Neural cell (in vitro differentiated cells): ENCODE measurements around the gene CXCL16. TPM values are rescaled to one million over a fixed set of nuclear protein-coding genes. Genes with fewer than 3 reads are reported as not detected.

Experiments used
- H2AFZ ChIP-seq: fragments of 200-600, 300-800 bp; sonication (generic), shearing (Covaris generic); 2 replicates; pipeline ENCODE4 v1.6.0; 2014; ENCODE audit warnings: low read depth, mild to moderate bottlenecking, antibody characterized with exemption, low read length, moderate library complexity
- H3F3A ChIP-seq: fragments of 200-600 bp; shearing (Covaris generic); 2 replicates; pipeline ENCODE4 v1.6.1; 2016; ENCODE audit warnings: mild to moderate bottlenecking, moderate library complexity, mixed read lengths, antibody characterized with exemption, low read length; ENCODE audit not compliant: insufficient read depth, poor library complexity, severe bottlenecking
- H3K27ac ChIP-seq: fragments of 200-600, 300-800 bp; sonication (generic), shearing (Covaris generic); 2 replicates; pipeline ENCODE4 v1.5.1; 2014; ENCODE audit warnings: mild to moderate bottlenecking, low read length, moderate library complexity
- H3K27me3 ChIP-seq: fragments of 300-800, 200-600 bp; sonication (generic), shearing (Covaris generic); 2 replicates; pipeline ENCODE4 v1.6.0; 2014; ENCODE audit warnings: mild to moderate bottlenecking, low read depth, low read length, moderate library complexity; ENCODE audit not compliant: insufficient read depth
- H3K36me3 ChIP-seq: fragments of 300-800, 200-600 bp; sonication (generic), shearing (Covaris generic); 2 replicates; pipeline ENCODE4 v1.5.1; 2014; ENCODE audit warnings: mild to moderate bottlenecking, antibody characterized with exemption, low read length, moderate library complexity; ENCODE audit not compliant: insufficient read depth
- H3K4me2 ChIP-seq: fragments of 300-800, 200-600 bp; sonication (generic), shearing (Covaris generic); 2 replicates; pipeline ENCODE4 v1.6.0; 2014; ENCODE audit warnings: mild to moderate bottlenecking, low read length
- H3K4me3 ChIP-seq: fragments of 300-800, 200-600 bp; sonication (generic), shearing (Covaris generic); 2 replicates; pipeline ENCODE4 v1.5.1; 2014; ENCODE audit warnings: mild to moderate bottlenecking, low read length, moderate library complexity
- H3K79me2 ChIP-seq: fragments of 200-600 bp; shearing (Covaris generic); replicated peaks from 2 replicates; pipeline ENCODE4 v1.6.0; 2014; ENCODE audit warnings: mild to moderate bottlenecking, low read length, moderate library complexity; ENCODE audit not compliant: insufficient read depth
- H3K9ac ChIP-seq: fragments of 300-800, 200-600 bp; sonication (generic), shearing (Covaris generic); 2 replicates; pipeline ENCODE4 v1.6.1; 2016; ENCODE audit warnings: mild to moderate bottlenecking, low read length, mixed read lengths
- H3K9me2 ChIP-seq: fragments of 200-600 bp; shearing (Covaris generic); 2 replicates; pipeline ENCODE4 v1.6.1; 2016; ENCODE audit warnings: mild to moderate bottlenecking, low read length, mixed read lengths; ENCODE audit not compliant: insufficient read depth
- H3K9me3 ChIP-seq: fragments of 200-600, 300-800 bp; sonication (generic), shearing (Covaris generic); 2 replicates; pipeline ENCODE4 v1.6.1; 2016; ENCODE audit warnings: mild to moderate bottlenecking, mixed run types, low read length, moderate library complexity, mixed read lengths
- H4K20me1 ChIP-seq: fragments of 200-600 bp; shearing (Covaris generic); 2 replicates; pipeline ENCODE4 v1.6.1; 2016; ENCODE audit warnings: mild to moderate bottlenecking, mixed run types; ENCODE audit not compliant: insufficient read depth
- EP300 ChIP-seq: fragments of 450-650 bp; conservative IDR thresholded peaks from 2 replicates; pipeline ENCODE4 v1.6.1; 2014; ENCODE audit warnings: antibody characterized with exemption, mild to moderate bottlenecking, moderate library complexity; ENCODE audit not compliant: poor library complexity, severe bottlenecking
- EZH2 ChIP-seq: fragments of 200-600, 300-800 bp; shearing (Covaris generic), sonication (generic); IDR thresholded peaks from 2 replicates; pipeline ENCODE4 v1.6.1; 2014; ENCODE audit warnings: antibody characterized with exemption, low read length, borderline replicate concordance, mild to moderate bottlenecking; ENCODE audit not compliant: insufficient read depth, poor library complexity, severe bottlenecking
- MXI1 ChIP-seq: fragments of 450-650 bp; conservative IDR thresholded peaks from 2 replicates; pipeline ENCODE4 v1.6.1; 2014; ENCODE audit warnings: antibody characterized with exemption, mild to moderate bottlenecking; ENCODE audit not compliant: poor library complexity, severe bottlenecking
- POLR2AphosphoS5 ChIP-seq: IDR thresholded peaks from 2 replicates; pipeline ENCODE4 v1.6.1; 2012
- RAD21 ChIP-seq: fragments of 450-650 bp; conservative IDR thresholded peaks from 2 replicates; pipeline ENCODE4 v1.6.1; 2014; ENCODE audit warnings: antibody characterized with exemption, mild to moderate bottlenecking, moderate library complexity
- SMC3 ChIP-seq: fragments of 450-650 bp; conservative IDR thresholded peaks from 2 replicates; pipeline ENCODE4 v1.6.1; 2014; ENCODE audit warnings: antibody characterized with exemption, mild to moderate bottlenecking, moderate library complexity; ENCODE audit not compliant: poor library complexity
- TAF1 ChIP-seq: IDR thresholded peaks from 2 replicates; pipeline ENCODE4 v1.6.1; 2012; ENCODE audit warnings: low read depth
- polyA plus RNA-seq: library from polyadenylated mRNA; depleted of rRNA; stranded (reverse); fragments of >200 nt; gene quantifications from 2 replicates; pipeline ENCODE4 v1.2.3, GENCODE V29; 2014
- TF ChIP-seq, protein P1 (sequence below): IDR thresholded peaks from 2 replicates; pipeline ENCODE4 v1.6.1; 2012; ENCODE audit warnings: borderline replicate concordance
- TF ChIP-seq, protein P2 (sequence below): fragments of 450-650 bp; IDR thresholded peaks from 2 replicates; pipeline ENCODE4 v1.5.1; 2014; ENCODE audit warnings: antibody characterized with exemption, mild to moderate bottlenecking, moderate library complexity; ENCODE audit not compliant: poor library complexity, severe bottlenecking

Gene CXCL16
- polyA plus RNA-seq, 1 donor from 2014 or later: not detected

DNA sequence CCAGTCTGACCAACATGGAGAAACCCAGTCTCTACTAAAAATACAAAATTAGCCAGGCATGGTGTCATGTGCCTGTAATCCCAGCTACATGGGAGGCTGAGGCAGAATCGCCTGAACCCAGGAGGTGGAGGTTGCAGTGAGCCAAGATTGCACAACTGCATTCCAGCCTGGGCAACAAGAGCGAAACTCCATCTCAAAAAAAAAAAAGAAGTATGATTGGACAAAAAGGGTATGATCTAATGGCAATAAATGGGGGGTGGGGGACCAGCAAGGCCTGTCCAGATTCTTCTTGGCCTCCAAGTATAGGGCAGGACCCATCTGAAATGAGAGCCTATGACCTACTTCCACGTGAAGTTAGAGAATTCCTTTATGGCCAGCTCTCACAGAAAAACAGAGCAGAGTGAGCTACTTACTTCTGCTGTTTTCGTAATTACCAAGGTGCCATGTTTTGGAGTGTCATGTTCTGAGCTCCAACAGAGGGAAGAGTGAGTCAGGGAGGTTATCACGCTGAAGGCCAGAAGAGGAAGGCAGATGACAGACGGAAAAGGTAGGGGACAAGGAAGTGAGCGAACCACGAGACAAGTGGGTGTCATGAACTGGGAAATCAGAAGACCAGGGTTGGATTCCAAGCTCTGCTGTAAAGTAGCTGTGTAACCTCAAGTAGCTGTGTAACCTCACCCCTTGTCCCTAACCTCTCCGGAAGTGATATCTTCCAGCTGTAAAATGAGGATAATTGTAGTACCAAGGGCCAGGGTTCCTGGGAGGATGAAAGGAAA lies 3.7 kb downstream of the CXCL16 start:
- H3K79me2 ChIP-seq: no peaks in the 10 kb centered on the region
- no peaks in the 10 kb centered on the region for H3K36me3 ChIP-seq
- no peak for TF ChIP-seq EP300
- TF ChIP-seq SMC3: no peak
- TF ChIP-seq, protein P1, sequence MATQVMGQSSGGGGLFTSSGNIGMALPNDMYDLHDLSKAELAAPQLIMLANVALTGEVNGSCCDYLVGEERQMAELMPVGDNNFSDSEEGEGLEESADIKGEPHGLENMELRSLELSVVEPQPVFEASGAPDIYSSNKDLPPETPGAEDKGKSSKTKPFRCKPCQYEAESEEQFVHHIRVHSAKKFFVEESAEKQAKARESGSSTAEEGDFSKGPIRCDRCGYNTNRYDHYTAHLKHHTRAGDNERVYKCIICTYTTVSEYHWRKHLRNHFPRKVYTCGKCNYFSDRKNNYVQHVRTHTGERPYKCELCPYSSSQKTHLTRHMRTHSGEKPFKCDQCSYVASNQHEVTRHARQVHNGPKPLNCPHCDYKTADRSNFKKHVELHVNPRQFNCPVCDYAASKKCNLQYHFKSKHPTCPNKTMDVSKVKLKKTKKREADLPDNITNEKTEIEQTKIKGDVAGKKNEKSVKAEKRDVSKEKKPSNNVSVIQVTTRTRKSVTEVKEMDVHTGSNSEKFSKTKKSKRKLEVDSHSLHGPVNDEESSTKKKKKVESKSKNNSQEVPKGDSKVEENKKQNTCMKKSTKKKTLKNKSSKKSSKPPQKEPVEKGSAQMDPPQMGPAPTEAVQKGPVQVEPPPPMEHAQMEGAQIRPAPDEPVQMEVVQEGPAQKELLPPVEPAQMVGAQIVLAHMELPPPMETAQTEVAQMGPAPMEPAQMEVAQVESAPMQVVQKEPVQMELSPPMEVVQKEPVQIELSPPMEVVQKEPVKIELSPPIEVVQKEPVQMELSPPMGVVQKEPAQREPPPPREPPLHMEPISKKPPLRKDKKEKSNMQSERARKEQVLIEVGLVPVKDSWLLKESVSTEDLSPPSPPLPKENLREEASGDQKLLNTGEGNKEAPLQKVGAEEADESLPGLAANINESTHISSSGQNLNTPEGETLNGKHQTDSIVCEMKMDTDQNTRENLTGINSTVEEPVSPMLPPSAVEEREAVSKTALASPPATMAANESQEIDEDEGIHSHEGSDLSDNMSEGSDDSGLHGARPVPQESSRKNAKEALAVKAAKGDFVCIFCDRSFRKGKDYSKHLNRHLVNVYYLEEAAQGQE: no peak
- no peak for TF ChIP-seq TAF1
- TF ChIP-seq, protein P2, sequence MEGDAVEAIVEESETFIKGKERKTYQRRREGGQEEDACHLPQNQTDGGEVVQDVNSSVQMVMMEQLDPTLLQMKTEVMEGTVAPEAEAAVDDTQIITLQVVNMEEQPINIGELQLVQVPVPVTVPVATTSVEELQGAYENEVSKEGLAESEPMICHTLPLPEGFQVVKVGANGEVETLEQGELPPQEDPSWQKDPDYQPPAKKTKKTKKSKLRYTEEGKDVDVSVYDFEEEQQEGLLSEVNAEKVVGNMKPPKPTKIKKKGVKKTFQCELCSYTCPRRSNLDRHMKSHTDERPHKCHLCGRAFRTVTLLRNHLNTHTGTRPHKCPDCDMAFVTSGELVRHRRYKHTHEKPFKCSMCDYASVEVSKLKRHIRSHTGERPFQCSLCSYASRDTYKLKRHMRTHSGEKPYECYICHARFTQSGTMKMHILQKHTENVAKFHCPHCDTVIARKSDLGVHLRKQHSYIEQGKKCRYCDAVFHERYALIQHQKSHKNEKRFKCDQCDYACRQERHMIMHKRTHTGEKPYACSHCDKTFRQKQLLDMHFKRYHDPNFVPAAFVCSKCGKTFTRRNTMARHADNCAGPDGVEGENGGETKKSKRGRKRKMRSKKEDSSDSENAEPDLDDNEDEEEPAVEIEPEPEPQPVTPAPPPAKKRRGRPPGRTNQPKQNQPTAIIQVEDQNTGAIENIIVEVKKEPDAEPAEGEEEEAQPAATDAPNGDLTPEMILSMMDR: no peak
- TF ChIP-seq RAD21: no peak
- TF ChIP-seq EZH2: no peak
- TF ChIP-seq POLR2AphosphoS5: no peak
- no peak for TF ChIP-seq MXI1
- H4K20me1 ChIP-seq: no peaks in the 10 kb centered on the region
- H2AFZ ChIP-seq: no peak overlapping the region
- no peak overlapping the region for H3K4me2 ChIP-seq
- H3K9ac ChIP-seq: no peak overlapping the region
- H3K27ac ChIP-seq: no peak overlapping the region
- no peaks in the 10 kb centered on the region for H3F3A ChIP-seq
- H3K27me3 ChIP-seq: peaks cover 44% of the 10 kb centered on the region
- H3K9me2 ChIP-seq: no peaks in the 10 kb centered on the region
- H3K9me3 ChIP-seq: no peaks in the 10 kb centered on the region
- no peak overlapping the region for H3K4me3 ChIP-seq

DNA sequence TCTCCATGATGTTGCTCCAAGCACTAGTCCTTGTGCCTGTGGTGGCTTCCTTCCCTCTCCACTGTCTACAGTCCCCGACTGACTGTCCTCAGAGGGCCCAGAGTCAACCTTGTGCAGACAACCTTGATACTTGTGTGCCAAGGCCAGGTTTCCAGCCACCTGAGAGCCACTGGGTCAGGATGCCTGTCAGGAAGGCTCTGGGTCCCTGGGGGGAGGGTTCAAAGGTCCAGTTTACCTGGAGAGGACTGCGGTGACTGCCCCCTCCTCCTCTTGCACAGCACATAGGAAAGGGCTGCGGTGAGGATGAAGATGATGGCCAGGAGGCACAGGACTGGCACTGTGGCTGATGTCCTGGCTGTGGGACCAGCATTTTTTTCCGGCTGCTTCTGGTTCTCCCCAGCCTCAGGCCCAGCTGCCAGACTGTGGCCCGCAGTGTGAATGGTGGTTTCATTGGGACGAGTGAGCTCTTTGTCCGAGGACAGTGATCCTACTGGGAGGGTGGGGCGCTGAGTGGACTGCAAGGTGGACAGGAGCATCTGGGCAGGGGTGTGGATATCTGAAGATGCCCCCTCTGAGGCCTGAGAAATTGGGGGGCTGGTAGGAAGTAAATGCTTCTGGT lies 4.8 kb downstream of the CXCL16 start:
- Histone ChIP-seq H3K9me3 (no peaks in the 10 kb centered on the region), H3K27me3 (peaks cover 33% of the 10 kb centered on the region), H4K20me1 (no peaks in the 10 kb centered on the region), H3K4me2 (no peak overlapping the region), H3F3A (no peaks in the 10 kb centered on the region), H3K4me3 (no peak overlapping the region), H2AFZ (no peak overlapping the region), H3K9ac (no peak overlapping the region), H3K9me2 (no peaks in the 10 kb centered on the region), H3K36me3 (no peaks in the 10 kb centered on the region), H3K27ac (no peak overlapping the region), H3K79me2 (no peaks in the 10 kb centered on the region)
- TF ChIP-seq EZH2: no peak
- TF ChIP-seq, protein P2: no peak
- TF ChIP-seq TAF1: no peak
- TF ChIP-seq EP300: no peak
- TF ChIP-seq, protein P1: no peak
- no peak for TF ChIP-seq RAD21
- TF ChIP-seq MXI1: no peak
- TF ChIP-seq SMC3: no peak
- no peak for TF ChIP-seq POLR2AphosphoS5
